Effector CD4-positive, alpha-beta T cell (primary cell): ENCODE measurements around the gene EIF3D.

Source experiments
- DNase-seq: peaks from one replicate; pipeline ENCODE4 v3.0.0-alpha.2; 2020
- total RNA-seq: gene quantifications from one replicate; lab custom pipeline; 2026; lab: John Stamatoyannopoulos, UW

EIF3D gene
- total RNA-seq, result 231 reads per million, percentile 93 among the genes with 10 or more reads in this experiment

- peak; percentile 98 for DNase-seq
These were observed at the start of gene EIF3D for GRCh38 chr22:36528795-36529751. Gene EIF3D, minus strand, starts transcription at chr22:36529166. Its CDS starts 3,045 bp downstream, at chr22:36526121.

GRCh38 chr22:36578619-36579018 lies 49.7 kb upstream of the EIF3D start:
- DNase-seq, result no peak

GRCh38 chr22:36577019-36577418 lies 48.1 kb upstream of the EIF3D start:
- no peak for DNase-seq

- DNase-seq, result no peak
These were observed 45.8 kb upstream of the EIF3D start for GRCh38 chr22:36574728-36575127.

GRCh38 chr22:36573815-36574363 lies 44.9 kb upstream of the EIF3D start:
- DNase-seq, result no peak

GRCh38 chr22:36571991-36572390 lies 43.0 kb upstream of the EIF3D start:
- no peak for DNase-seq

- DNase-seq, result no peak
These were observed 41.0 kb upstream of the EIF3D start for GRCh38 chr22:36569999-36570398.

- DNase-seq, result no peak
These were observed 39.9 kb upstream of the EIF3D start for GRCh38 chr22:36568846-36569245.

GRCh38 chr22:36566720-36567119 lies 37.8 kb upstream of the EIF3D start:
- DNase-seq, result no peak

GRCh38 chr22:36565686-36566085 lies 36.7 kb upstream of the EIF3D start:
- DNase-seq, result no peak

GRCh38 chr22:36565159-36565507 lies 36.2 kb upstream of the EIF3D start:
- no peak for DNase-seq

GRCh38 chr22:36564422-36565158 lies 35.6 kb upstream of the EIF3D start:
- DNase-seq, result no peak

- DNase-seq, result no peak
These were observed 34.9 kb upstream of the EIF3D start for GRCh38 chr22:36563898-36564297.

- DNase-seq, result no peak
These were observed 34.5 kb upstream of the EIF3D start for GRCh38 chr22:36563444-36563843.

GRCh38 chr22:36563001-36563400 lies 34.0 kb upstream of the EIF3D start:
- no peak for DNase-seq

GRCh38 chr22:36562261-36562835 lies 33.4 kb upstream of the EIF3D start:
- no peak for DNase-seq

GRCh38 chr22:36561291-36561811 lies 32.4 kb upstream of the EIF3D start:
- DNase-seq, result no peak

GRCh38 chr22:36560001-36560400 lies 31.0 kb upstream of the EIF3D start:
- DNase-seq, result no peak

GRCh38 chr22:36554098-36554497 lies 25.1 kb upstream of the EIF3D start:
- no peak for DNase-seq

- no peak for DNase-seq
These were observed 23.3 kb upstream of the EIF3D start for GRCh38 chr22:36552289-36552688.

GRCh38 chr22:36550701-36551495 lies 21.9 kb upstream of the EIF3D start:
- DNase-seq, result no peak

GRCh38 chr22:36549033-36549432 lies 20.1 kb upstream of the EIF3D start:
- DNase-seq, result no peak
